NCI-H1105 (cell line): ENCODE results near the gene SMC4.

ENCODE experiments used
- DNase-seq: peaks from one replicate; lab custom pipeline; 2025; lab: John Stamatoyannopoulos, UW

Gene SMC4

DNA sequence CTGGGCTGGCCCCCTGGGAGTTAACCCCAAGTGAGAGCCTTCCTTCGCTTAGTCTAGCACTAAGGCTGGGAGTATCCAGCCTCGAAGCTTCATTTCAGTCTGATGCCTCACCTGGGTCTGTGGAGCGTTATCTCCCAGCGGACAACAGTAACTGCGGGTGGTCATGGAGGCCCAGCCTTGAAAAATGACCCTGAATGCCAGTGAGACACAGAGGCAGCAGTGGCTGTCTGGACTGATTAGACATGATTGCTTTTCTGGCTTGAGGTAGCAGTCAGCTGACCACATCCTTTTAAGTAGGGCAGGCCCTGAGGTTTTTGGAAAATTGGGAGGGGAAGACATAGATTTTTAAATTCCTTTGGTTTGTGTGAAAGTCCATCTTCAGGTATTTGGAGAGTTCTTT lies 78.3 kb downstream of the SMC4 start:
- no peak for DNase-seq

DNA sequence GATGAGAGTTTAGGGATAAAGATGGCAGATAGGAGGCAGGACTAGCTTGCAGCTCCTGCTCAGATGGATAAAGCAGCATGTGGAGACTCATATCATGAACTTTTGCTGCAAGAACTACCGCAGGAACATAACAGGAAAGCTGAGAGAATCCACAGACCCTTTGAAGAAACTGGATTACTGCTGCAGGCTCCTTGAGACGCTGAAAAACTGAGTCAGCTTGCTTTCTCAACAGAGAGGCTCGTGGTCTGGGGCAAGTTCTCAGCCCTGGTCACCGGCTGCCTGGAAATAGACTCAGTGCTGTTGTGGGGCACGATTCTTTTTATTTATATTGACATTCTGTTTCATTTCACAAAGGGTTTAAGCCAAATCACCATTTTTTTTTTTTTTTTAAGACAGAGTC lies 78.9 kb downstream of the SMC4 start:
- DNase-seq, result no peak

DNA sequence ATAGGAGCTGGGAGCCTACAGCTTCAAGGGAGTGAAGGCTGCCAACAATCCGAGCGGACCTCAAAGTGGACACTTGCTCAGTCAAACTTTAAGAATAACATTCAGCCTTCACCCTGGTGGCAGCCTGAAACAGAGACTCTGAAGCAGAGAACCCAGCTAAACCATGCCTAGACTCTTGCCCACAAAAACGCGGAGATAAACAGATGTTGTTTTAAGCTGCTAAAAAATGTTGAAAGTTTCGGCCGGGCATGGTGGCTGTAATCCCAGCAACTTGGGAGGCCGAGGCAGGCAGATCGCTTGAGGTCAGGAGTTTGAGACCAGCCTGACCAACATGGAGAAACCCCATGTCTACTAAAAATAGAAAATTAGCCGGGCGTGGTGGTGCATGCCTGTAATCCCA lies 79.9 kb downstream of the SMC4 start:
- no peak for DNase-seq

DNA sequence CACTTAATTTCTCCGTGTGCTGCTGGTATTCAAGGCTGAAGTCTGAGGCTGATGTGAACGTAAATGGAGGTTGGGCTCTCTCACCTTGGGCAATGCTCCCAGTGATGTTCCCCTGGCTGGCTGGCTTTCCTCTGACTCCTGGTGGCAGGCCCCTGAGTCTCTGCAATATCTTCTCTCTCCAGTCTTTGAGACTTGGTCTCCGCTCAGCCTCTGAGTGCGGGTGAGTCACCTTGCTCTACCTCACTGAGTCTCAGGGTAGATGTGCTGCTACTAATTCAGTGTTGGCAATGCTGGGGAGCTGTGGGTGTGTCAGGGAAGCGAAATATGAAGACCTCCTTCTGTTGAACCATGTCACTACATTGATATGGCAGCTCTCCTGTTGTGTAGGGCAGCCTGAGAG lies 81.5 kb downstream of the SMC4 start:
- no peak for DNase-seq

DNA sequence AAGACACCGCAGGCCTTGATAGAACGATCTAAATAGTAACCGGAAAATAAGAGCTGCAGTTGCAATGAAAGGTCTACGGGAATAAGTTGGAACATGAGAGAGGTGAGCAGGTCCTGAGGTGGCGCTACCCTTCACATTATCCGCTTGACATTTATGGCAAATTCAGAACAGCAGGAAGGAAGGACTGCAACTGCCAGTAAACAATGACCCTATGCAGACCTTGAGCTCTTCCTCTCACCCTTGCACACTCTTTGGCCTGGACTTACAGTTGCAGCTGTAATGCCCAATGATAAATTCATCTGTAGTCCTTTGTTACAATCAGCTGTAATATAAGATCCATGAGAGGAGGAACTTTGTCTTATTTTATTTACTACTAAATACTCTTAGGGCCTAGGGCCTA lies 82.4 kb downstream of the SMC4 start:
- DNase-seq, result no peak

DNA sequence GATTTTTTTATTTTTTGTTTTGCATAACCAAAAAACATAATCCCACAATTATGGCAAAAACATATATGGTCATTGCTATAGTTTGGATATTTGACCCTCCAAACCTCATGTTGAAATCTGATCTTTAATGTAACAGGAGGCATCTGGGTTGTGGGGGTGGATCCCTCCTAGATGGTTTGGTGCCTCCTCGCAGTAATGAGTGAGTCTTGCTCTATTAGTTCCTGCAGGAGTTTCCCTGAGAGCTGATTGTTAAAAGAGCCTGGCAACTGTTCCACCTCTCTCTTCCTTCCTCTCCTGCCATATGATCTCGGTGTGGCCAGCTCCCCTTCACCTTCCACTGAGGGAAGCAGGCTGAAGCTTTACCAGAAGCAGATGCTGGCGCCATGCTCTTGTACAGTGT lies 83.3 kb downstream of the SMC4 start:
- DNase-seq, result no peak
